K562 (cell line): ENCODE data around the gene ZNF385C. TPM values are rescaled to one million over a fixed set of nuclear protein-coding genes. Genes with fewer than 3 reads are reported as not detected.

Source experiments
- ATAC-seq: fragments of 200-7000 bp; cut with Tn5 transposase; 3 replicates; pipeline ENCODE4 v1.9.1; 2020; ENCODE audit warnings: moderate library complexity
- BruUV-seq: library from RNA; stranded (reverse); fragments of 400-500 nt; replicated peaks from 2 replicates; lab custom pipeline; 2021; lab: Mats Ljungman, UMichigan
- CTCF ChIA-PET: fragments of 300-600 bp; formaldehyde crosslinking; extraction: SDS; loops from one replicate; lab custom pipeline; 2021; ENCODE audit warnings: low intra/inter-chr PET ratio; lab: Yijun Ruan, JAX
- POLR2A ChIA-PET: fragments of 300-600, 350-650 bp; sonication (Branson Sonifier 250); formaldehyde crosslinking; extraction: SDS; loops from one replicate; lab custom pipeline; 2021; ENCODE audit warnings: antibody characterized with exemption, inconsistent platforms; lab: Yijun Ruan, JAX
- DNase-seq, 4 experiments: peaks; one replicate each; pipeline versions ENCODE4 v3.0.0 to v3.0.0-alpha.2; 2011 to 2018; ENCODE audit warnings: low spot score in 3 of 4, mixed read lengths in 3 of 4; ENCODE audit errors: extremely low read depth in 1 of 4
- FAIRE-seq: peaks from 2 replicates; lab custom pipeline; 2011; peaks lifted over from hg19 to GRCh38; lab: Jason Lieb, UNC
- H2AFZ ChIP-seq: 2 replicates; pipeline ENCODE4 v1.6.0; 2011; ENCODE audit warnings: low read depth, low read length, control low read depth, inconsistent platforms
- H3K27ac ChIP-seq: fragments of 200-600 bp; 3 replicates; pipeline ENCODE4 v1.8.0; 2011; ENCODE audit warnings: low read depth, mild to moderate bottlenecking, control low read depth, inconsistent platforms, low read length, moderate library complexity, mixed read lengths; ENCODE audit errors: extremely low read depth
- H3K27me3 ChIP-seq, 2 experiments: fragments of 300-600 bp in 1 of 2; 2 replicates in 1 of 2; 3 replicates in 1 of 2; pipeline versions ENCODE4 v1.6.0 to v1.8.0; 2011; ENCODE audit warnings: inconsistent platforms in 2 of 2, low read length in 2 of 2, mild to moderate bottlenecking in 1 of 2, mixed read lengths in 1 of 2, moderate library complexity in 1 of 2; ENCODE audit not compliant: control insufficient read depth in 2 of 2, insufficient read depth in 2 of 2
- H3K36me3 ChIP-seq: fragments of 300-600 bp; 3 replicates; pipeline ENCODE4 v1.8.0; 2011; ENCODE audit warnings: mild to moderate bottlenecking, low read length, inconsistent platforms; ENCODE audit not compliant: control insufficient read depth, insufficient read depth
- H3K4me1 ChIP-seq, 2 experiments: fragments of 200-600 bp in 1 of 2; replicated peaks in 1 of 2; 2 replicates in 1 of 2; 3 replicates in 1 of 2; pipeline versions ENCODE4 v1.5.1 to v1.8.0; 2011; ENCODE audit warnings: inconsistent platforms in 2 of 2, low read length in 2 of 2, mild to moderate bottlenecking in 1 of 2, mixed read lengths in 1 of 2, moderate library complexity in 1 of 2; ENCODE audit not compliant: control insufficient read depth in 2 of 2, insufficient read depth in 2 of 2
- H3K4me2 ChIP-seq: 2 replicates; pipeline ENCODE4 v1.6.1; 2011; ENCODE audit warnings: low read length, control low read depth, inconsistent platforms, mixed read lengths; ENCODE audit not compliant: insufficient read depth
- H3K4me3 ChIP-seq: fragments of 200-600 bp; sonication (generic), shearing (Covaris generic); 2 replicates; pipeline ENCODE4 v1.5.1; 2016; ENCODE audit warnings: control low read depth, inconsistent platforms
- H3K79me2 ChIP-seq: fragments of 200-600 bp; 3 replicates; pipeline ENCODE4 v1.8.0; 2011; ENCODE audit warnings: low read length, inconsistent platforms; ENCODE audit not compliant: control insufficient read depth, insufficient read depth
- H3K9ac ChIP-seq, 2 experiments: 2 replicates each; pipeline versions ENCODE4 v1.6.0 to v1.6.1; 2011; ENCODE audit warnings: low read depth in 2 of 2, low read length in 2 of 2, control low read depth in 1 of 2, inconsistent platforms in 1 of 2, mild to moderate bottlenecking in 1 of 2, mixed read lengths in 1 of 2; ENCODE audit not compliant: insufficient read depth in 1 of 2
- H3K9me1 ChIP-seq: one replicate; pipeline ENCODE4 v1.6.0; 2011; ENCODE audit warnings: inconsistent platforms, mild to moderate bottlenecking, low read length, moderate library complexity; ENCODE audit not compliant: control insufficient read depth, insufficient read depth
- H3K9me3 ChIP-seq: replicated peaks from 2 replicates; pipeline ENCODE4 v1.5.1; 2011; ENCODE audit warnings: low read depth, low read length, inconsistent platforms; ENCODE audit not compliant: control insufficient read depth, insufficient read depth
- H4K20me1 ChIP-seq: replicated peaks from 2 replicates; pipeline ENCODE4 v1.6.1; 2011; ENCODE audit warnings: low read length, inconsistent platforms, mixed read lengths; ENCODE audit not compliant: control insufficient read depth, insufficient read depth
- CREM ChIP-seq: IDR thresholded peaks from 2 replicates; pipeline ENCODE4 v1.6.1; 2014; ENCODE audit warnings: antibody characterized with exemption, low read depth
- ELF2 ChIP-seq: fragments of 250-450 bp; sonication (Bioruptor Pico); IDR thresholded peaks from 2 replicates; pipeline ENCODE4 v1.5.0; 2021; ENCODE audit warnings: mild to moderate bottlenecking
- GTF2A2 ChIP-seq: IDR thresholded peaks from 2 replicates; pipeline ENCODE4 v1.6.1; 2016; ENCODE audit warnings: mild to moderate bottlenecking, missing genetic modification characterization, missing compliant biosample characterization
- MAFK ChIP-seq: IDR thresholded peaks from 2 replicates; pipeline ENCODE4 v1.6.1; 2011; ENCODE audit warnings: low read length, improper control_type of control experiment
- MYBL2 ChIP-seq, 2 experiments: fragments of 450-650 bp in 1 of 2; sonication (generic) in 1 of 2; formaldehyde crosslinking in 1 of 2; IDR thresholded peaks; 2 replicates each; pipeline versions ENCODE4 v1.6.1 to v1.8.1; 2017 to 2022; ENCODE audit warnings: borderline replicate concordance in 1 of 2, inconsistent platforms in 1 of 2, low read depth in 1 of 2, mild to moderate bottlenecking in 1 of 2, missing genetic modification reagents in 1 of 2, moderate library complexity in 1 of 2
- POLR2H ChIP-seq: IDR thresholded peaks from 2 replicates; pipeline ENCODE4 v1.6.1; 2016; ENCODE audit warnings: missing genetic modification characterization, low read depth, mild to moderate bottlenecking, control low read depth, missing compliant biosample characterization, moderate library complexity
- ZNF133 ChIP-seq: fragments of 250-450 bp; sonication (Bioruptor Pico); IDR thresholded peaks from 2 replicates; pipeline ENCODE4 v1.4.0; 2020; ENCODE audit warnings: mild to moderate bottlenecking
- ZSCAN32 ChIP-seq: fragments of 450-650 bp; formaldehyde crosslinking; IDR thresholded peaks from 2 replicates; pipeline ENCODE4 v1.4.0; 2020; ENCODE audit warnings: mild to moderate bottlenecking, moderate library complexity
- WGBS: fragments of 100-300 bp; shearing (Covaris generic); methylation state at CpG from one replicate; pipeline ENCODE4 v1.1.6; 2016; ENCODE audit warnings: low coverage, mixed read lengths; ENCODE audit not compliant: insufficient coverage; ENCODE audit errors: missing lambda C conversion rate; 5-methylcytosine and 5-hydroxymethylcytosine counted together
- in situ Hi-C: fragments of 300-500 bp; cut with MboI; formaldehyde crosslinking; loops from 4 replicates; pipeline ENCODE4 v1.15.0; 2018; ENCODE audit warnings: inconsistent platforms, mixed read lengths
- intact Hi-C: fragments of 100-400 bp; cut with micrococcal nuclease; formaldehyde crosslinking; loops from 2 replicates; pipeline ENCODE4 v1.14.2; 2022
- polyA plus RNA-seq, 8 experiments: library from polyadenylated mRNA; depleted of rRNA in 4 of 8; stranded (reverse) in 5 of 8; unstranded in 3 of 8; fragments of >200 nt; fragmentation: Nextera tagmentation in 2 of 8; fragmentation: Illumina TruSeq in 1 of 8; extraction: Ambion mirVana in 2 of 8; extraction: Trizol in 1 of 8; gene quantifications; 2 replicates each; pipeline versions ENCODE4 v1.2.1 to v1.2.3, GENCODE V29; 2011 to 2014; ENCODE audit warnings: inconsistent platforms in 1 of 8, missing spikeins in 1 of 8
- total RNA-seq, 7 experiments: library from RNA; depleted of rRNA in 6 of 7; stranded (reverse); fragments of >200 nt in 6 of 7; fragmentation: Illumina TruSeq in 2 of 7; extraction: Trizol in 2 of 7; gene quantifications; 2 replicates each; pipeline versions ENCODE4 v1.2.1 to v1.2.3, GENCODE V29; 2011 to 2021; ENCODE audit warnings: low replicate concordance in 1 of 7
- TF ChIP-seq, protein P1 (sequence below): fragments of 250-450 bp; sonication (Bioruptor Pico); IDR thresholded peaks from 2 replicates; pipeline ENCODE4 v1.5.0; 2021
- TF ChIP-seq, protein P2 (sequence below): fragments of 450-650 bp; formaldehyde crosslinking; IDR thresholded peaks from 2 replicates; pipeline ENCODE4 v1.4.0; 2020; ENCODE audit warnings: mild to moderate bottlenecking, moderate library complexity
- TF ChIP-seq, protein P3 (sequence below): fragments of 450-650 bp; formaldehyde crosslinking; IDR thresholded peaks from 2 replicates; pipeline ENCODE4 v1.4.0; 2022; ENCODE audit warnings: mild to moderate bottlenecking, moderate library complexity

Gene ZNF385C
- total and polyA plus RNA-seq, 9 of the 15 experiments (the other 6 are each of a cell fraction or from before 2014, with no cell fraction given), result 0.03 to 0.35 (median 0.18) TPM; not detected in 1

DNA sequence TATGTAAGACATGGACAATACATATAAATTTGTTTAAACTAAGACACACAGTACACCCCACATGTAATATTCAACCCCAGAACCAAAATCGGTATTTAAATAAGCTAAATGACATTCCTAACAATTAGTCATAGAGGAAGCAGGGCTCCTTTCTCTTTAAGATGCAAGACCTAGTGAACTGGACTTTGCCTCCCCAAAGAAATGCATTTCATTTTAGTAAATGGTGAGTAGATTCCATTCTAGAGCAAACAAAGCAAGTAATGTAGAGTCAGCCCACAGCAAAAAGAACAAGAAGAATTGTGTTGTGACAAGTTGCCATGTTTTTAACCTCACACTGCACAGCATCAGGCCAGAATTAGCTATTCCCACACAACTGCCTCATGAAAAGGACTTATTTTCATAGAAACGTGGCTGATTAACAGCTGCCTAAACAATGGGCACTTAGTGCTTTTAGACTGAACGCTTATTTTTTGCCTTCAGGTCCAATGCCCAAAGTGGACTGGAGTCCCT is 95.4 kb downstream of the ZNF385C start:
- WGBS, result 68% methylated on average over 3 of the region's 3 CpGs
- H3K4me2 ChIP-seq, result no peak overlapping the region
- no peaks in the 10 kb centered on the region; a peak in 1 of 5 replicates for H3K4me1 ChIP-seq
- intact Hi-C loops, result no loop called here
- no peaks in the 10 kb centered on the region for H3K9me1 ChIP-seq
- POLR2A ChIA-PET, result interaction anchor here (0.7 to 4.3 kb wide), 5 partner anchors 14 to 113 kb away, joined by 3 to 37 read pairs (median 3); partner anchors contain the start of genes CNP and DNAJC7
- in situ Hi-C loops, result no loop called here
- no peak overlapping the region for H3K4me3 ChIP-seq
- H3K9me3 ChIP-seq, result no peaks in the 10 kb centered on the region
- H2AFZ ChIP-seq, result no peak overlapping the region
- FAIRE-seq, result no peak
- DNase-seq, result no peak
- H3K79me2 ChIP-seq, result peaks cover 70% of the 10 kb centered on the region
- no TSS peak for BruUV-seq
- no peaks in the 10 kb centered on the region for H3K27me3 ChIP-seq
- H3K9ac ChIP-seq, result no peak overlapping the region
- H4K20me1 ChIP-seq, result peaks cover 19% of the 10 kb centered on the region; the same call in 1 of the 2 replicates
- CTCF ChIA-PET, result no interaction called here
- H3K27ac ChIP-seq, result no peak overlapping the region
- no peak for ATAC-seq
- H3K36me3 ChIP-seq, result peaks cover 68% of the 10 kb centered on the region
- TF ChIP-seq ELF2 (CRISPR knock-in tag) (no peak), CREM (no peak), MAFK (no peak), POLR2H (tag) (no peak), MYBL2 (IDR thresholded peaks at IDR 0.05; ENCODE audit: low read depth) (no peak), MYBL2 (CRISPR knock-in tag; IDR thresholded peaks at IDR 0.05; ENCODE audit: borderline replicate concordance) (no peak), ZNF133 (CRISPR knock-in tag) (no peak), ZSCAN32 (CRISPR knock-in tag) (no peak), GTF2A2 (tag) (no peak)
- TF ChIP-seq, protein P1, sequence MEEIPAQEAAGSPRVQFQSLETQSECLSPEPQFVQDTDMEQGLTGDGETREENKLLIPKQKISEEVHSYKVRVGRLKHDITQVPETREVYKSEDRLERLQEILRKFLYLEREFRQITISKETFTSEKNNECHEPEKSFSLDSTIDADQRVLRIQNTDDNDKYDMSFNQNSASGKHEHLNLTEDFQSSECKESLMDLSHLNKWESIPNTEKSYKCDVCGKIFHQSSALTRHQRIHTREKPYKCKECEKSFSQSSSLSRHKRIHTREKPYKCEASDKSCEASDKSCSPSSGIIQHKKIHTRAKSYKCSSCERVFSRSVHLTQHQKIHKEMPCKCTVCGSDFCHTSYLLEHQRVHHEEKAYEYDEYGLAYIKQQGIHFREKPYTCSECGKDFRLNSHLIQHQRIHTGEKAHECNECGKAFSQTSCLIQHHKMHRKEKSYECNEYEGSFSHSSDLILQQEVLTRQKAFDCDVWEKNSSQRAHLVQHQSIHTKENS (CRISPR knock-in tag), result no peak
- TF ChIP-seq, protein P2, sequence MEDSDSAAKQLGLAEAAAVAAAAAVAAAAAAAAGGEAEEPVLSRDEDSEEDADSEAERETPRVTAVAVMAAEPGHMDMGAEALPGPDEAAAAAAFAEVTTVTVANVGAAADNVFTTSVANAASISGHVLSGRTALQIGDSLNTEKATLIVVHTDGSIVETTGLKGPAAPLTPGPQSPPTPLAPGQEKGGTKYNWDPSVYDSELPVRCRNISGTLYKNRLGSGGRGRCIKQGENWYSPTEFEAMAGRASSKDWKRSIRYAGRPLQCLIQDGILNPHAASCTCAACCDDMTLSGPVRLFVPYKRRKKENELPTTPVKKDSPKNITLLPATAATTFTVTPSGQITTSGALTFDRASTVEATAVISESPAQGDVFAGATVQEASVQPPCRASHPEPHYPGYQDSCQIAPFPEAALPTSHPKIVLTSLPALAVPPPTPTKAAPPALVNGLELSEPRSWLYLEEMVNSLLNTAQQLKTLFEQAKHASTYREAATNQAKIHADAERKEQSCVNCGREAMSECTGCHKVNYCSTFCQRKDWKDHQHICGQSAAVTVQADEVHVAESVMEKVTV (CRISPR knock-in tag), result no peak
- TF ChIP-seq, protein P3, sequence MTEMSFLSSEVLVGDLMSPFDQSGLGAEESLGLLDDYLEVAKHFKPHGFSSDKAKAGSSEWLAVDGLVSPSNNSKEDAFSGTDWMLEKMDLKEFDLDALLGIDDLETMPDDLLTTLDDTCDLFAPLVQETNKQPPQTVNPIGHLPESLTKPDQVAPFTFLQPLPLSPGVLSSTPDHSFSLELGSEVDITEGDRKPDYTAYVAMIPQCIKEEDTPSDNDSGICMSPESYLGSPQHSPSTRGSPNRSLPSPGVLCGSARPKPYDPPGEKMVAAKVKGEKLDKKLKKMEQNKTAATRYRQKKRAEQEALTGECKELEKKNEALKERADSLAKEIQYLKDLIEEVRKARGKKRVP (CRISPR knock-in tag), result no peak
